GM18907 (cell line): Measurements from ENCODE around the gene PASK.

ENCODE experiments used
- ATAC-seq: cut with Tn5 transposase; IDR thresholded peaks from one replicate; pipeline ENCODE4 v1.9.1; 2021; ENCODE audit warnings: mild to moderate bottlenecking, moderate library complexity; ENCODE audit not compliant: unreplicated experiment

Gene PASK

DNA sequence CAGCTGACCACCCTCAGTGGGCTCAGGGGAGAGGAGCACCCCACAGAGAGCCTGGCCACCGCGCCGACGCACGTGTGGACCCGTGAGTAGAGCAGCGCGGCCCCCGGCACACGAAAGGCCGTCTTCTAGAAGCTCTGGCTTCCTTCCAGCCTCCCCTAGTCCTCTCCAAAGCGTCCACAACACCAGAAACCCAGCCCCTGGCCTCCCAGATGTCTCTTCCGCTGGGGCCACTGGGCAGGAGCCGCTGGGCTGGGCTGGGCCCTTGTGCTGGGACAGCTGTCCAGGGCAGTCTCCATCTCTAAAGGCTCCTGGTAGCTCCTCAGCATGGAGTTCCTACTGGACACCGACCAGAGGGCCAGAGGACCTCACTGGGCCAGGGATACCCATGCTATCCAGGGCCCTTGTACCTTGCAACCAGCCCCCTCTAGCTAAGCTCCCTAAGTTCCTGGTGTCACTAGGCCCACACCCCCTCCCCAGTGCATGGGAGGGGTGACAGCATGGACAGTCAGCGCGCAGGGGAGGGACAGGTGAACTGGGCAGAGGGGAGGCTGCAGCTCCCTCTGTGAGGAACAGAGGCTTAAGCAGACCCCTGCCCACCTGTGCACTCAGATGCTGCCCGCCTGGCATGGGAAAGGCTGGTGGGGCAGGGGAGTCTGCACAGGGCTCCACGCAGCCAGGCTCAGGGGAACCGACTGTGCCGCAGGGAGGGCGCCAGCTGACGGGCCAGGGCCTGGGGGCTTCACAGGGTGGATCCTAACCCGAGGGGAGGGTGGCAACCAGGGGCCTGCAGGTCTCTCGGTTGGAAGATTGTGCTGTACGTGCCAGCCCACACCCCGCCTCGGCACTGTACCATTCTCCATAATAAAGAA is 80.1 kb downstream of the PASK start:
- ATAC-seq: no peak

DNA sequence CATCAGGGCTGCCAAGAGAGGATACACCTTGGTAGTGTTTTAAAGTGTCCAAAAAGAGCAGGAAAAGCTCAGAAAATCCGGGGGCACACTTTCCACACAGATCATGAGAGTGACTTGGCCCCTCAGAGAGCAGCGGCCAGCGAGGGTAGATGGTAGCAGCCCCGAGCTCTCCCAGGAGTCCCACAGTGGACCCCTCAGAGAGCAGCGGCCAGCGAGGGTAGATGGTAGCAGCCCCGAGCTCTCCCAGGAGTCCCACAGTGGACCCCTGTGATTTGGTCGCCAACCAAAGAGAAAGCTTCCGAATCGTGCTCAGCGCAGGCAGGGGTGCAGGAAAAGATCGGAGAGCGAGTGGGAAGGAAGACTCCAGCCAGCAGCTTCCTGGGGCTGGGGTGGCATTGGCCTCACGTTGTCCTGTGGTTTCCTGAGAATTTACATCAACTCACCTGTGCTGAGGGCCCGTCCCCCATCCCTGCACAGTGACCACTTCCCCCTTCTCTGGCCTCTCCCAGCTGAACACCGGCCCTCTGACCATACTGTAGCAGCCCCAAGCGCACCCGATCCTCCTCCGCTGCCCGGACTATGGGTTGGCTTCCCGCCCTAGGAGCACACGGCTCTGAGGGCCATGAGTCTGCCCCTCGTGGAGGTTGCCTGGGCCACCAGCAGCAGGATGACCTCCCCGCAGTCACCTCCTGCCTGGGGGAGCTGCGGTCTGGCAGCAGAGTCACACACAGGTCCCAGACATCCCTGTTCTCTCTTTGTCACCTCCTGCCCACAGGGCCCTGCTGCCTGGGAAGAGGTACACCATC is 80.9 kb downstream of the PASK start:
- ATAC-seq: no peak

DNA sequence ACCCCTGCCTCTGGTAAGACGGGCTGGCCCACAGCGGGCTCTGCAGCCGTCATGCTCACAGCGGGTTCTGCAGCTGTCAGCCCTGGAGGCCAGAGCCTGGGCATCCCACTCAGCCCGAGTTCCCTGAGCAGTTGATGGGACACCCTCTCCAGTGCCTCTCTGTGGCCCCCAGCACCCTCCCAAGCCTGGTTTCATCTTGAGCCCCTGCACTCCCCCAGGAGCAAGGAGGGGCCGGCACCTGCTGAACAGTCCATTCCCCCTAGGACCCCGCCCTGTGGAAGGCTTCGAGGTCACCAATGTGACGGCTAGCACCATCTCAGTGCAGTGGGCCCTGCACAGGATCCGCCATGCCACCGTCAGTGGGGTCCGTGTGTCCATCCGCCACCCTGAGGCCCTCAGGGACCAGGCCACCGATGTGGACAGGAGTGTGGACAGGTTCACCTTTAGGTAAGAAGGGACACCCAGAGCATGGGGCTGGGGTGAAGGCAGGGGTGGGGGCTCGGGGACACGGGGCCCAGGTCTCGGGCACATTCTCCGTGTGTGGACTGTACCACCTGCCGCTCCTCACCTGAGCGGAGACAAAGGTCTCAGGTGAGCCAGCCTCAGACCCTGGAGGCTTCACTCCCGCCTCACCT is 81.7 kb downstream of the PASK start:
- no peak for ATAC-seq

DNA sequence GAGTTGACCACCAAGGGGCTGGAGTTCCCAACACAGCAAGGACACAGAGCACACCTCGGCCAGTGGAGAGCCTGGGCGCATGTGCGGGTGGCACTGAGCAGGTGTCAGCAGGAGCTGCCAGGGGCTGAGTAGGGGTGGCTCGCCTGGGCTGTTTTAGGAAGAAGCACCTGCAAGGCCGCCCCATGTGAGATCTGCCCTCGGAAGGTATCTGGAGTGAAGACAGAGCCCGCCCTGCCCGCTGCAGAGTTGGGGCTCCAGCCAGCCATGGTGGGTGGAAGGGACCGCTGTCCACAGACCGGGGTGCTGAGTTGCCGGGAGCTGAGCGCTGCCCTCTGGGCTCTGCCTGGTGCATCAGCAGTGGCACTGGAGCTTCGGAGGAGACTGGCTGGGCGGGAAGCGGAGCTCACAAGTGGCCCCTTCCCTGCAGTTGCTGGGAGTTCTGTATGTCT is 82.4 kb downstream of the PASK start:
- no peak for ATAC-seq

DNA sequence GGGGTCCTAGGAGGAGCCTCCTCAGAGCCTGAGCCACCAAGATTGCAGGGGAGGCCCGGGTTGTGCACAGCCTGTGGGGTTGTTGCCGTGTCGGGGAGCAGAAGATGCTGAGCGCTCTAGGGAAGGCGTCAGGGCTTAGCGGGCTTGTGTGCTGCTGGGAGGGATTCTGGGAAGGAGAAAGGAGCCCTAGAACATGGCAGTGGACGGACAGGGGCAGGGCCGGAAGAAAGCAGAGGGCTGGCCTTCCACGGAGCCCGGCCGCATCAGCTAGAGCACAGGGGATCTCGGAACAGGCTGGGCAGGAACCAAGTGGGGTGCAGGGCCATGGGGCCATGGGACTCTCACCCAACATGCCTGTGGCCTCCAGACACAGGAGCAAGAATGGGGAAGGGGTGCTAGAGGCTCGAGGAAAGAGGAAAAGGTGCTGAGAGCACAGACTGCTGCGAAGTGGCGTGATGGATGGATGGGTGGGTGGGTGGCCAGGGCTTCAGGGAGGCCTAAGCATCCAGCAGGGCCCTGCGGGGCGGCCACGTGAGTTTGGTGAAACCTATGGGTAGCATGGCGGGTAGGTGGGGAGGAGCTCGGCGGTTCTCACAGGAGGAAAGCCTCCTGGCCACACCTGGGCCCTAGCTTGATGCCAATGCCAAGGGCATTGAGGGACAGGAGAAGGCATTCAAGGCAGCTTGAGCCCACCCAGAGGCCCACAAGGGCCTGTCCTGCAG is 82.9 kb downstream of the PASK start:
- no peak for ATAC-seq

DNA sequence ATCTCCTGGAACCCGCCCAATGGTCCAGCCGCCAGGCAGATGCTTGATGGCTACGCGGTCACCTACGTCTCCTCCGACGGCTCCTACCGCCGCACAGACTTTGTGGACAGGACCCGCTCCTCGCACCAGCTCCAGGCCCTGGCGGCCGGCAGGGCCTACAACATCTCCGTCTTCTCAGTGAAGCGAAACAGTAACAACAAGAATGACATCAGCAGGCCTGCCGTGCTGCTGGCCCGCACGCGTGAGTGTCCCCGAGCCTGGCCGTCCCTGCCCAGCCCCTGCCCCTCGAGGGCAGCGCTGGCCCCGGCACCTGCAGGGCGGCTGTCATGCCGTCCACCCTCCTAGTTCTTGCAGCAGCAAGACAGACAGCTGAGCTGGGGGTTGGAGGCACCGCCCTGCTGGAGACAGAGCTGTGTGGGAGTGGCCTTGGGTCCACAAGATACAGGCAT is 83.9 kb downstream of the PASK start:
- no peak for ATAC-seq

DNA sequence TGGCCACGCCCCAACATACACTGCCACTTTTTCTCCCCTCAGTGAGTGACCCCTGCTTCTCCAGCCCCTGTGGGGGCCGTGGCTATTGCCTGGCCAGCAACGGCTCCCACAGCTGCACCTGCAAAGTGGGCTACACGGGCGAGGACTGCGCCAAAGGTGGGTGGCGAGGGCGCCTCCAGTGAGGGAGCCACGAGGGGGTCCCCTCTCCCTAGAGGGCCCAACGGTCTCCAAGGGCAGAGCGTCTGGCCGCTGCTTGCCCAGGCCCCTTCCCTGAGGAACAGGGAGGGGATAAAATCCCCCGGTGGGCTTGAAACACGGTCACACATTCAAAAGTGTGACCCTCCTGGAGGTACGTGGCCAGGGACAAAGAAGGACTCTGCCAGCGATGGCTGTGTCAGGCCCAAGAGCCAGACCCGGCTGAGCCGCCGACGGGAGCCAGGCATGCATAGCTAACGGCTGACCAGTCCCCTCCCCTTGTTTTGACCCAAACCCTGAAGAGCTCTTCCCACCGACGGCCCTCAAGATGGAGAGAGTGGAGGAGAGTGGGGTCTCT is 84.4 kb downstream of the PASK start:
- no peak for ATAC-seq

DNA sequence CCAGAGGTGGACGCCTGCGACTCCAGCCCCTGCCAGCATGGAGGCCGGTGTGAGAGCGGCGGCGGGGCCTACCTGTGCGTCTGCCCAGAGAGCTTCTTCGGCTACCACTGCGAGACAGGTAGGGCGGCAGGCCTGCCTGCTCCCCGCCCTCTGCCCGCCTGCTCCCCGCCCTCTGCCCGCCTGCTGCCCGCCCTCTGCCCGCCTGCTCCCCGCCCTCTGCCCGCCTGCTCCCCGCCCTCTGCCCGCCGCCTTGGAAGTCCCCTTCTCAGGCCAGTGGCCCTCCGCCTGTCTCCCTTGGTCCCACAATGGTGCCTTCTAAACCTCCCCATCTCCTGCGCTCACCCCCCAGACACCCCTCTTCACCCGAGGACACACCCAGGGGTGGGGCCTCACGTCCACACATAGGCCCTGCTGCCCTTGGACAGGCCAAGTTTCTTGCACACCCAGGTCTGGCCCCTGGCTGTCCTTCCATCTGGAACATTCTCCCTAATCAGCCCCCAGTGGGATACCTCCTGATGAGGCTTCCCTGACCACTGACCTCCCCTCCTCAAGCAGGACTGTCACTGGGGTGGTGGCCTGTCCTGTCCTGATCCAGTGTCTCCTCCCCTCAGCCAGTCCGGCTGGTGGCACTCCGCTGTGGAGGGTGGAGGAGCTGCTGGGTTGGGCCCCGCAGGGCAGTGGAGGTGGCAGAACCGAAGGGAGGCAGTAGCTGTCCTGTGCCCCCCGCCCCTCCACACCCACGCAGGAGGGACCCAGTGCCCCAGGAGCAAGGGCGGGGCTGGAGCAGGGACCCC is 85.1 kb downstream of the PASK start:
- no peak for ATAC-seq

DNA sequence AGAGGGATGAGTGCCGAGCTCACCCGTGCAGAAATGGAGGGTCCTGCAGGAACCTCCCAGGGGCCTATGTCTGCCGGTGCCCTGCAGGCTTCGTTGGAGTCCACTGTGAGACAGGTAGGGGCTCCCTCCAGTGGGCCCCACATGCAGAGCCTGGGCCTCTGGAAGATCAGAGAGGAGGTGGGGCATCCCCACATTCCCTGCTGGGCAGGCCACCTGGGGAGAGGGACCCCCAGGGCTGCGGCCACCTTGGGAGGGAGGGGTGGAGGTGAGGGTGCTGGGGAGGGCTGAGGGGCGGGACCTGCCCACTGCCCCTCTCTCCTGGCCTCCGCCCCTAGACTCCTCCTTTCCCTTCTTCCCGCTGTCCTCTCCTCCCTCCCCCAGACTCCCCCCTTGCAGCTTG is 85.7 kb downstream of the PASK start:
- ATAC-seq: no peak

DNA sequence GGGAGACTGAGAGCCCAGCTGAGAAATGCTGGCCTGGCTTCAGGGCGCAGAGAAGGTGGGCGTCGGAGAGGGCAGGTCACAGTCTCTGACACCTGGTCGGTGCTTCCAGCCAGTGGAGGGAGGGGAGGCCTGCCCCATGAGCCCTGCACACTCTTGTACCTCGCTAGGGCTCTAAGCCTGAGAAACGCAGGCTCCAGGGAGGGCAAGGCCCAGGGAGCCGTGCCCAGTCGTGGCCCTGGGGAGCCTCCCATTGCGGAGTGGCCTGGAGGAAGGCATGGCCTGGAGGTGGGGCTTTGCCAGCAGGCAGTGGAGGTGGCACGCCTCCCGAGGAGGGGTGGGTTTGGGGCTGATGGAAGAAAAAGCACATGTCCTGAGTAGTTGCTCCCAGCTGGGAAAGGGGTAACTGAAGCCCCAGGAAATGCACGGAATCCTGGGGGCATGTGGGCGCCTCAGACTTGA is 86.2 kb downstream of the PASK start:
- ATAC-seq: no peak

DNA sequence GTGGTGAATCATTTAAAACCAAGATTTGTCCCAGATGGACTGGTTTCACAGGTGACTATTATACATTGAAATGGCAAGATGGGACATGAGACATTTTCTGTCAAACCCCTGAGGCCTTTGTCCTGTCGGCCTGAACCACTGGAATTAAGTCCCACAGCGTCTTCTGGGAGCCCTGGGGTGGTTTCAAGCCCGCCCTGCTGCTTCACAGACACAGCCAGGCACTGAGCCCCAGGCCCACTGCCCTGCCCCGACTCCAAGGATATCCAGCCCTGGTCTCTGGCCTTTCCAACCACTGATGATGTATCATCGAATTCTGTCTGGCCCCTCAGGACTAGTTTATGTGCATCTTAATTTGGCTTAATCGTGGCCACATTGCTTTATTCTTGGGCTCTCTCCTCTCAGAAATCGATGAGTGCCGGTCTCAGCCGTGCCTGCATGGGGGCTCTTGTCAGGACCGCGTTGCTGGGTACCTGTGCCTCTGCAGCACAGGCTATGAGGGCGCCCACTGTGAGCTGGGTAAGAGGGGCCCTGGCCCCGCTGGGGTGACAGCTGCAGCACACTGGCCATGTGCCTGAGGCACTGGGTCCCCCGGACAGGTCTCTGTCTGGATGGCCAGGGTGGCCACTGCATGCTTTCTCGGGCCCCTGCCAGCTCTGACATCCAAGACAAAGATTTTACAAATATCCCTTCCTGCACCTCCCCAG is 86.7 kb downstream of the PASK start:
- ATAC-seq: no peak

DNA sequence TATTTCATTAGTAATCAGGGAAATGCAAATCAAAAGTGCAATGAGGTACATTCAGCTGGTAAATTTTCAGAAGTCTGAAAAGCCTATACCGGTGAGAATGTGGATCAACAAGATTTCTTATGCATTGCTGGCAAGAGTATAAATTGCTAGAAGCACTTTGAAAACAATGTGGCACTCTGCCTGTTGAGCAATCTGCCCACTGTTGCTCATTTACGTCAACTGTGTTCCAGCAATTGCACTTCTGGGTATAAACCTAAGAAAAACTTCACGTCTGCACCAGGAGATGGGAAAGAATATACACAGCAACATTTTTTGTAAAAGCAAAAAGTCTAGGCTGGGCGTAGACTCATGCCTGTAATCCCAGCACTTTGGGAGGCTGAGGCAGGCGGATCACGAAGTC is 88.0 kb downstream of the PASK start:
- no peak for ATAC-seq
